CD14-positive monocyte (primary cell): ENCODE data around the gene AMBP. TPM values are rescaled to one million over a fixed set of nuclear protein-coding genes. Genes with fewer than 3 reads are reported as not detected.

ENCODE experiments used
- DNase-seq, 3 donors: peaks; one replicate each; pipeline ENCODE4 v3.0.0-alpha.2; 2011 to 2022
- H2AFZ ChIP-seq: 2 replicates; pipeline ENCODE4 v1.6.0; 2012; ENCODE audit warnings: mild to moderate bottlenecking, low read depth, low read length, inconsistent platforms; ENCODE audit not compliant: insufficient read depth, poor library complexity, severe bottlenecking
- H3K27ac ChIP-seq, 2 donors: 1 replicate in 1 of 2; 2 replicates in 1 of 2; pipeline ENCODE4 v1.5.1; 2012 to 2013; ENCODE audit warnings: low read length in 2 of 2, control low read depth in 1 of 2, inconsistent platforms in 1 of 2, low read depth in 1 of 2, mild to moderate bottlenecking in 1 of 2
- H3K27me3 ChIP-seq, 2 donors: one replicate each; pipeline versions ENCODE4 v1.6.0 to v1.6.1; 2011 to 2013; ENCODE audit warnings: low read length in 2 of 2; ENCODE audit not compliant: control insufficient read depth in 2 of 2, insufficient read depth in 2 of 2
- H3K36me3 ChIP-seq, 2 donors: replicated peaks in 1 of 2; 1 replicate in 1 of 2; 2 replicates in 1 of 2; pipeline versions ENCODE4 v1.5.1 to v1.6.1; 2012 to 2013; ENCODE audit warnings: low read length in 2 of 2, control low read depth in 1 of 2, inconsistent platforms in 1 of 2, mild to moderate bottlenecking in 1 of 2; ENCODE audit not compliant: insufficient read depth in 2 of 2, control insufficient read depth in 1 of 2
- H3K4me1 ChIP-seq, 2 donors: 1 replicate in 1 of 2; 2 replicates in 1 of 2; pipeline versions ENCODE4 v1.5.1 to v1.6.1; 2012 to 2013; ENCODE audit warnings: low read length in 2 of 2, control low read depth in 1 of 2, inconsistent platforms in 1 of 2, mild to moderate bottlenecking in 1 of 2, moderate library complexity in 1 of 2; ENCODE audit not compliant: insufficient read depth in 2 of 2, control insufficient read depth in 1 of 2
- H3K4me2 ChIP-seq: replicated peaks from 2 replicates; pipeline ENCODE3; 2012; ENCODE audit warnings: low read length, moderate library complexity, mild to moderate bottlenecking; ENCODE audit not compliant: poor library complexity, severe bottlenecking; ENCODE audit errors: extremely low read depth
- H3K4me3 ChIP-seq, 3 experiments: fragments of 200-600 bp in 1 of 3; sonication (generic) in 1 of 3; replicated peaks in 1 of 3; 1 replicate in 2 of 3; 2 replicates in 1 of 3; pipeline ENCODE4 v1.5.1; 2011 to 2013; ENCODE audit warnings: low read length in 3 of 3, mild to moderate bottlenecking in 3 of 3, control low read depth in 2 of 3, low read depth in 2 of 3, inconsistent platforms in 1 of 3, moderate library complexity in 1 of 3
- H3K79me2 ChIP-seq: 2 replicates; pipeline ENCODE4 v1.6.0; 2012; ENCODE audit warnings: mild to moderate bottlenecking, control low read depth, inconsistent platforms, low read length, moderate library complexity; ENCODE audit not compliant: insufficient read depth
- H3K9ac ChIP-seq: 2 replicates; pipeline ENCODE4 v1.6.0; 2017; ENCODE audit warnings: low read length, mild to moderate bottlenecking; ENCODE audit not compliant: insufficient read depth, poor library complexity, severe bottlenecking
- H3K9me3 ChIP-seq, 2 donors: replicated peaks in 1 of 2; 1 replicate in 1 of 2; 2 replicates in 1 of 2; pipeline versions ENCODE4 v1.5.1 to v1.6.1; 2012 to 2013; ENCODE audit warnings: low read length in 2 of 2, control low read depth in 1 of 2; ENCODE audit not compliant: control insufficient read depth in 1 of 2, insufficient read depth in 1 of 2
- H4K20me1 ChIP-seq: 2 replicates; pipeline ENCODE4 v1.6.0; 2012; ENCODE audit warnings: mild to moderate bottlenecking, low read length, control low read depth, moderate library complexity; ENCODE audit not compliant: insufficient read depth
- H3K27ac Mint-ChIP-seq, 7 donors: one replicate each; pipeline ENCODE4 v1.8.0; 2020; ENCODE audit warnings: mild to moderate bottlenecking in 7 of 7, mixed read lengths in 7 of 7, moderate library complexity in 6 of 7, inconsistent platforms in 2 of 7
- H3K27me3 Mint-ChIP-seq, 3 donors: one replicate each; pipeline ENCODE4 v1.8.0; 2021 to 2022; ENCODE audit warnings: low read depth in 3 of 3, mild to moderate bottlenecking in 3 of 3, mixed read lengths in 3 of 3, moderate library complexity in 3 of 3, inconsistent platforms in 1 of 3
- H3K36me3 Mint-ChIP-seq, 2 donors: one replicate each; pipeline ENCODE4 v1.8.0; 2020; ENCODE audit warnings: mixed read lengths in 2 of 2, inconsistent platforms in 1 of 2, mild to moderate bottlenecking in 1 of 2
- H3K4me1 Mint-ChIP-seq: one replicate; pipeline ENCODE4 v1.8.0; 2020; ENCODE audit warnings: mild to moderate bottlenecking, mixed read lengths
- H3K4me3 Mint-ChIP-seq, 2 donors: one replicate each; pipeline ENCODE4 v1.8.0; 2020; ENCODE audit warnings: mild to moderate bottlenecking in 2 of 2, mixed read lengths in 2 of 2, moderate library complexity in 1 of 2
- H3K9me3 Mint-ChIP-seq, 7 donors: one replicate each; pipeline ENCODE4 v1.8.0; 2020 to 2022; ENCODE audit warnings: mixed read lengths in 7 of 7, mild to moderate bottlenecking in 6 of 7, moderate library complexity in 6 of 7, inconsistent platforms in 2 of 7
- CTCF ChIP-seq: fragments of 200-600 bp; IDR thresholded peaks from one replicate; pipeline ENCODE4 v1.8.0; 2022; ENCODE audit warnings: antibody characterized with exemption, mild to moderate bottlenecking
- WGBS: methylation state at CpG from one replicate; pipeline ENCODE4 v1.1.5; 2013; ENCODE audit warnings: missing lambda C conversion rate; ENCODE audit not compliant: insufficient coverage; 5-methylcytosine and 5-hydroxymethylcytosine counted together
- intact Hi-C, 2 donors: fragments of 100-400 bp; cut with micrococcal nuclease; formaldehyde crosslinking; loops; one replicate each; pipeline versions ENCODE4 v1.15.0 to v1.15.1; 2023
- polyA plus RNA-seq, 3 donors: library from polyadenylated mRNA; depleted of rRNA in 1 of 3; unstranded in 2 of 3; stranded (reverse) in 1 of 3; fragments of 300-500 nt in 2 of 3; fragments of >200 nt in 1 of 3; fragmentation: Illumina TruSeq in 2 of 3; gene quantifications; 1 replicate in 2 of 3; 2 replicates in 1 of 3; pipeline ENCODE4 v1.2.3, GENCODE V29; 2012 to 2021

The AMBP gene
- polyA plus RNA-seq, 3 donors = not detected

- peaks cover 0 to 5% (median 2%) of the 10 kb centered on the region in 3 donors for H3K27me3 Mint-ChIP-seq
- no peaks in the 10 kb centered on the region for H4K20me1 ChIP-seq
These were observed 20.8 kb downstream of the AMBP start for GRCh38 chr9:114057161-114057885.

GRCh38 chr9:114056527-114056926, 21.6 kb downstream of the AMBP start:
- Histone ChIP-seq H3K4me2 (no peak overlapping the region), H3K27me3 (no peaks in the 10 kb centered on the region), H3K4me3 (no peak overlapping the region), H3K9me3 (no peaks in the 10 kb centered on the region), H2AFZ (no peak overlapping the region), H3K27ac (no peak overlapping the region), H3K36me3 (no peaks in the 10 kb centered on the region), H3K9ac (no peak overlapping the region), H4K20me1 (no peaks in the 10 kb centered on the region), H3K4me1 (no peaks in the 10 kb centered on the region), H3K79me2 (no peaks in the 10 kb centered on the region)
- H3K9me3 Mint-ChIP-seq = no peaks in the 10 kb centered on the region
- no peaks in the 10 kb centered on the region for H3K4me1 Mint-ChIP-seq
- intact Hi-C loops = no loop called here
- H3K36me3 Mint-ChIP-seq = peaks cover 0 to 9% of the 10 kb centered on the region in 2 donors
- no peak for DNase-seq
- peaks cover 0 to 5% (median 2%) of the 10 kb centered on the region in 3 donors for H3K27me3 Mint-ChIP-seq
- 100% methylated on average over 3 of the region's 5 CpGs for WGBS
- H3K27ac Mint-ChIP-seq = no peak overlapping the region
- no peak overlapping the region for H3K4me3 Mint-ChIP-seq
- TF ChIP-seq CTCF = no peak

More at GRCh38 chr9:114057161-114057885, 20.8 kb downstream of the AMBP start:
- no peak overlapping the region for H3K9ac ChIP-seq
- no peaks in the 10 kb centered on the region for H3K9me3 Mint-ChIP-seq
- no peaks in the 10 kb centered on the region for H3K9me3 ChIP-seq
- no peaks in the 10 kb centered on the region for H3K27me3 ChIP-seq
- no peak overlapping the region for H3K4me3 Mint-ChIP-seq
- H3K27ac ChIP-seq = no peak overlapping the region
- intact Hi-C loops = no loop called here
- H2AFZ ChIP-seq = no peak overlapping the region
- no peaks in the 10 kb centered on the region for H3K4me1 ChIP-seq
- no peak for TF ChIP-seq CTCF
- H3K36me3 ChIP-seq = no peaks in the 10 kb centered on the region
- H3K4me3 ChIP-seq = no peak overlapping the region
- peaks cover 3% of the 10 kb centered on the region for H3K4me1 Mint-ChIP-seq
- no peak overlapping the region for H3K4me2 ChIP-seq
- no peak overlapping the region for H3K27ac Mint-ChIP-seq
- 100% methylated on average over 1 of the region's 7 CpGs for WGBS
- peaks cover 0 to 4% of the 10 kb centered on the region in 2 donors for H3K36me3 Mint-ChIP-seq
- H3K79me2 ChIP-seq = no peaks in the 10 kb centered on the region
- no peak for DNase-seq
